K562 (cell line): Measurements from ENCODE around the gene GMDS. TPM values are rescaled to one million over a fixed set of nuclear protein-coding genes. Genes with fewer than 3 reads are reported as not detected.

ENCODE experiments used
- ATAC-seq: fragments of 200-7000 bp; cut with Tn5 transposase; 3 replicates; pipeline ENCODE4 v1.9.1; 2020; ENCODE audit warnings: moderate library complexity
- BruUV-seq: library from RNA; stranded (reverse); fragments of 400-500 nt; replicated peaks from 2 replicates; lab custom pipeline; 2021; lab: Mats Ljungman, UMichigan
- CTCF ChIA-PET: fragments of 300-600 bp; formaldehyde crosslinking; extraction: SDS; loops from one replicate; lab custom pipeline; 2021; ENCODE audit warnings: low intra/inter-chr PET ratio; lab: Yijun Ruan, JAX
- POLR2A ChIA-PET: fragments of 300-600, 350-650 bp; sonication (Branson Sonifier 250); formaldehyde crosslinking; extraction: SDS; loops from one replicate; lab custom pipeline; 2021; ENCODE audit warnings: antibody characterized with exemption, inconsistent platforms; lab: Yijun Ruan, JAX
- DNase-seq, 4 experiments: peaks; one replicate each; pipeline versions ENCODE4 v3.0.0 to v3.0.0-alpha.2; 2011 to 2018; ENCODE audit warnings: low spot score in 3 of 4, mixed read lengths in 3 of 4; ENCODE audit errors: extremely low read depth in 1 of 4
- FAIRE-seq: peaks from 2 replicates; lab custom pipeline; 2011; peaks lifted over from hg19 to GRCh38; lab: Jason Lieb, UNC
- H2AFZ ChIP-seq: 2 replicates; pipeline ENCODE4 v1.6.0; 2011; ENCODE audit warnings: low read depth, low read length, control low read depth, inconsistent platforms
- H3K27ac ChIP-seq: fragments of 200-600 bp; 3 replicates; pipeline ENCODE4 v1.8.0; 2011; ENCODE audit warnings: low read depth, mild to moderate bottlenecking, control low read depth, inconsistent platforms, low read length, moderate library complexity, mixed read lengths; ENCODE audit errors: extremely low read depth
- H3K27me3 ChIP-seq, 2 experiments: fragments of 300-600 bp in 1 of 2; 2 replicates in 1 of 2; 3 replicates in 1 of 2; pipeline versions ENCODE4 v1.6.0 to v1.8.0; 2011; ENCODE audit warnings: inconsistent platforms in 2 of 2, low read length in 2 of 2, mild to moderate bottlenecking in 1 of 2, mixed read lengths in 1 of 2, moderate library complexity in 1 of 2; ENCODE audit not compliant: control insufficient read depth in 2 of 2, insufficient read depth in 2 of 2
- H3K36me3 ChIP-seq: fragments of 300-600 bp; 3 replicates; pipeline ENCODE4 v1.8.0; 2011; ENCODE audit warnings: mild to moderate bottlenecking, low read length, inconsistent platforms; ENCODE audit not compliant: control insufficient read depth, insufficient read depth
- H3K4me1 ChIP-seq, 2 experiments: fragments of 200-600 bp in 1 of 2; replicated peaks in 1 of 2; 2 replicates in 1 of 2; 3 replicates in 1 of 2; pipeline versions ENCODE4 v1.5.1 to v1.8.0; 2011; ENCODE audit warnings: inconsistent platforms in 2 of 2, low read length in 2 of 2, mild to moderate bottlenecking in 1 of 2, mixed read lengths in 1 of 2, moderate library complexity in 1 of 2; ENCODE audit not compliant: control insufficient read depth in 2 of 2, insufficient read depth in 2 of 2
- H3K4me2 ChIP-seq: 2 replicates; pipeline ENCODE4 v1.6.1; 2011; ENCODE audit warnings: low read length, control low read depth, inconsistent platforms, mixed read lengths; ENCODE audit not compliant: insufficient read depth
- H3K4me3 ChIP-seq: fragments of 200-600 bp; sonication (generic), shearing (Covaris generic); 2 replicates; pipeline ENCODE4 v1.5.1; 2016; ENCODE audit warnings: control low read depth, inconsistent platforms
- H3K79me2 ChIP-seq: fragments of 200-600 bp; 3 replicates; pipeline ENCODE4 v1.8.0; 2011; ENCODE audit warnings: low read length, inconsistent platforms; ENCODE audit not compliant: control insufficient read depth, insufficient read depth
- H3K9ac ChIP-seq, 2 experiments: 2 replicates each; pipeline versions ENCODE4 v1.6.0 to v1.6.1; 2011; ENCODE audit warnings: low read depth in 2 of 2, low read length in 2 of 2, control low read depth in 1 of 2, inconsistent platforms in 1 of 2, mild to moderate bottlenecking in 1 of 2, mixed read lengths in 1 of 2; ENCODE audit not compliant: insufficient read depth in 1 of 2
- H3K9me1 ChIP-seq: one replicate; pipeline ENCODE4 v1.6.0; 2011; ENCODE audit warnings: inconsistent platforms, mild to moderate bottlenecking, low read length, moderate library complexity; ENCODE audit not compliant: control insufficient read depth, insufficient read depth
- H3K9me3 ChIP-seq: replicated peaks from 2 replicates; pipeline ENCODE4 v1.5.1; 2011; ENCODE audit warnings: low read depth, low read length, inconsistent platforms; ENCODE audit not compliant: control insufficient read depth, insufficient read depth
- H4K20me1 ChIP-seq: replicated peaks from 2 replicates; pipeline ENCODE4 v1.6.1; 2011; ENCODE audit warnings: low read length, inconsistent platforms, mixed read lengths; ENCODE audit not compliant: control insufficient read depth, insufficient read depth
- ILF3 ChIP-seq: fragments of 450-650 bp; IDR thresholded peaks from 2 replicates; pipeline ENCODE4 v1.6.1; 2018; ENCODE audit warnings: antibody characterized with exemption, mild to moderate bottlenecking, moderate library complexity, borderline replicate concordance
- MLLT1 ChIP-seq, 2 experiments: fragments of 450-650 bp; IDR thresholded peaks; 2 replicates each; pipeline ENCODE4 v1.6.1; 2016
- TFAP4 ChIP-seq: sonication (generic); formaldehyde crosslinking; IDR thresholded peaks from 2 replicates; pipeline ENCODE4 v1.8.0; 2022; ENCODE audit warnings: missing genetic modification reagents, mild to moderate bottlenecking, moderate library complexity, borderline replicate concordance
- TRIM28 ChIP-seq: fragments of 450-650 bp; IDR thresholded peaks from 2 replicates; pipeline ENCODE4 v1.6.1; 2017
- U2AF1 ChIP-seq: fragments of 200-400 bp; formaldehyde crosslinking; optimal IDR thresholded peaks from 2 replicates; pipeline ENCODE3; 2017; ENCODE audit warnings: mild to moderate bottlenecking, low read depth, low read length, moderate library complexity
- ZBTB33 ChIP-seq: sonication (generic); formaldehyde crosslinking; IDR thresholded peaks from 2 replicates; pipeline ENCODE4 v1.8.1; 2023; ENCODE audit warnings: mild to moderate bottlenecking, missing genetic modification reagents
- ZNF253 ChIP-seq: fragments of 250-450 bp; sonication (Bioruptor Pico); conservative IDR thresholded peaks from 2 replicates; pipeline ENCODE4 v1.6.1; 2021; ENCODE audit warnings: mild to moderate bottlenecking
- ZNF407 ChIP-seq: fragments of 450-650 bp; IDR thresholded peaks from 2 replicates; pipeline ENCODE4 v1.6.1; 2016; ENCODE audit warnings: low read depth
- WGBS: fragments of 100-300 bp; shearing (Covaris generic); methylation state at CpG from one replicate; pipeline ENCODE4 v1.1.6; 2016; ENCODE audit warnings: low coverage, mixed read lengths; ENCODE audit not compliant: insufficient coverage; ENCODE audit errors: missing lambda C conversion rate; 5-methylcytosine and 5-hydroxymethylcytosine counted together
- in situ Hi-C: fragments of 300-500 bp; cut with MboI; formaldehyde crosslinking; loops from 4 replicates; pipeline ENCODE4 v1.15.0; 2018; ENCODE audit warnings: inconsistent platforms, mixed read lengths
- intact Hi-C: fragments of 100-400 bp; cut with micrococcal nuclease; formaldehyde crosslinking; loops from 2 replicates; pipeline ENCODE4 v1.14.2; 2022
- polyA plus RNA-seq, 8 experiments: library from polyadenylated mRNA; depleted of rRNA in 4 of 8; stranded (reverse) in 5 of 8; unstranded in 3 of 8; fragments of >200 nt; fragmentation: Nextera tagmentation in 2 of 8; fragmentation: Illumina TruSeq in 1 of 8; extraction: Ambion mirVana in 2 of 8; extraction: Trizol in 1 of 8; gene quantifications; 2 replicates each; pipeline versions ENCODE4 v1.2.1 to v1.2.3, GENCODE V29; 2011 to 2014; ENCODE audit warnings: inconsistent platforms in 1 of 8, missing spikeins in 1 of 8
- total RNA-seq, 7 experiments: library from RNA; depleted of rRNA in 6 of 7; stranded (reverse); fragments of >200 nt in 6 of 7; fragmentation: Illumina TruSeq in 2 of 7; extraction: Trizol in 2 of 7; gene quantifications; 2 replicates each; pipeline versions ENCODE4 v1.2.1 to v1.2.3, GENCODE V29; 2011 to 2021; ENCODE audit warnings: low replicate concordance in 1 of 7

The GMDS gene
- total and polyA plus RNA-seq, 9 of the 15 experiments (the other 6 are each of a cell fraction or from before 2014, with no cell fraction given) = 0.48 to 31.8 (median 13.4) TPM

- FAIRE-seq = no peak
- CTCF ChIA-PET = no interaction called here
- TF ChIP-seq MLLT1 (IDR thresholded peaks at IDR 0.05) (no peak), ILF3 (no peak), ZNF407 (no peak), ZNF253 (CRISPR knock-in tag) (no peak), TRIM28 (no peak), U2AF1 (no peak), ZBTB33 (no peak), TFAP4 (CRISPR knock-in tag) (no peak)
- TF ChIP-seq, all 486 proteins: peak for 0
- in situ Hi-C loops = loop anchor here (10.0 kb wide), 1 partner anchor 579 kb away; the partner anchor contains the start of gene FOXC1
- Histone ChIP-seq H3K4me3 (no peak overlapping the region), H3K9me3 (no peaks in the 10 kb centered on the region), H3K4me2 (no peak overlapping the region), H3K36me3 (no peaks in the 10 kb centered on the region), H3K9me1 (no peaks in the 10 kb centered on the region), H4K20me1 (peaks cover 17% of the 10 kb centered on the region; the same call in 1 of the 2 replicates), H3K27me3 (peaks cover 3 to 12% of the 10 kb centered on the region in 2 experiments; a peak in 3 of 5 replicates), H2AFZ (no peak overlapping the region), H3K79me2 (no peaks in the 10 kb centered on the region), H3K27ac (no peak overlapping the region), H3K9ac (no peak overlapping the region), H3K4me1 (no peaks in the 10 kb centered on the region)
- 20% methylated on average over 1 of the region's 1 CpG for WGBS
- POLR2A ChIA-PET = no interaction called here
- no peak for ATAC-seq
- no TSS peak for BruUV-seq
- intact Hi-C loops = no loop called here
- DNase-seq = no peak
Measured at GRCh38 chr6:2183752-2184151, 61.7 kb downstream of the GMDS start.
